Muscle layer of colon (tissue), 2 donors: Measurements from ENCODE around the gene CDC23.
"Not testable (repeated sequence)": the region's sequence is repeated elsewhere in the genome, so short reads cannot be mapped to it uniquely, and the experiment has no call there.

Experiments used
- H3K27ac ChIP-seq: one replicate; pipeline ENCODE4 v1.7.0; 2013; ENCODE audit warnings: low read depth, mild to moderate bottlenecking, low read length, moderate library complexity
- H3K27me3 ChIP-seq, 2 donors: one replicate each; pipeline ENCODE4 v1.7.0; 2013; ENCODE audit warnings: low read length in 2 of 2, mild to moderate bottlenecking in 2 of 2; ENCODE audit not compliant: insufficient read depth in 2 of 2, control insufficient read depth in 1 of 2
- H3K36me3 ChIP-seq: one replicate; pipeline ENCODE4 v1.7.0; 2013; ENCODE audit warnings: mild to moderate bottlenecking, low read length; ENCODE audit not compliant: insufficient read depth
- H3K4me1 ChIP-seq: one replicate; pipeline ENCODE4 v1.7.0; 2013; ENCODE audit warnings: mild to moderate bottlenecking, low read length; ENCODE audit not compliant: insufficient read depth
- H3K4me3 ChIP-seq, 2 donors: one replicate each; pipeline ENCODE4 v1.7.0; 2013; ENCODE audit warnings: low read length in 2 of 2, low read depth in 1 of 2, mild to moderate bottlenecking in 1 of 2, moderate library complexity in 1 of 2
- H3K9ac ChIP-seq: one replicate; pipeline ENCODE4 v1.7.0; 2013; ENCODE audit warnings: low read length
- H3K9me3 ChIP-seq: one replicate; pipeline ENCODE4 v1.7.0; 2013; ENCODE audit warnings: mild to moderate bottlenecking, low read length
- donor health status: abdominal sarcoma.
- donor health status: Adenocarcinoma of cecum.

CDC23 gene

DNA sequence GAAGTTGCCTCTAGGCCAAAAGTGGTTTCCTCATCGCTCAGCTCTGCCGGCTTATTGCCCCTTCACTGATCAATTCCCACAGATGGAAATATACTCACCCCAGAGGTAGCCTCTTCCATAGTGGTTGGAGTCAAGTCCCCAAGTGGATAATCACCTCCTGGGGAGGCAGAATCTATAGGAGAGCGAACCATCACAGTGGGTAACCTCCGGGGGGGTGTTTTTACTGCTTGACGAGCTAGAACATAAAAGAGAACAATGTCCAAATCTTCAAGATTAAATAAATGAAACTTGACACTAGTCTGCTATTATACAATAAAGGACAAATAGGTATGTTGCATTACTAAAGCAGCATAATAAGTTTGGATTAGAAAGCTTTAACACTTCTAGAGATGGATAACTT is 44.0 kb downstream of the CDC23 start:
- H3K9ac ChIP-seq, result no peak overlapping the region
- no peaks in the 10 kb centered on the region for H3K27me3 ChIP-seq
- H3K4me3 ChIP-seq, result no peak overlapping the region
- H3K4me1 ChIP-seq, result no peaks in the 10 kb centered on the region
- no peaks in the 10 kb centered on the region for H3K9me3 ChIP-seq
- H3K36me3 ChIP-seq, result peaks cover 91% of the 10 kb centered on the region
- H3K27ac ChIP-seq, result no peak overlapping the region

- Histone ChIP-seq H3K27ac (no peak overlapping the region), H3K9ac (no peak overlapping the region), H3K4me3 (no peak overlapping the region), H3K4me1 (no peaks in the 10 kb centered on the region), H3K36me3 (peaks cover 95% of the 10 kb centered on the region), H3K9me3 (no peaks in the 10 kb centered on the region), H3K27me3 (no peaks in the 10 kb centered on the region)
Measured at GRCh38 chr5:138163721-138164120, 49.4 kb downstream of the CDC23 start.

GRCh38 chr5:138160706-138161105 is 52.4 kb downstream of the CDC23 start:
- Histone ChIP-seq H3K9me3 (no peaks in the 10 kb centered on the region), H3K27me3 (no peaks in the 10 kb centered on the region), H3K9ac (no peak overlapping the region), H3K36me3 (peaks cover 90% of the 10 kb centered on the region), H3K4me3 (no peak overlapping the region), H3K4me1 (no peaks in the 10 kb centered on the region), H3K27ac (no peak overlapping the region)

- Histone ChIP-seq H3K27ac (no peak overlapping the region), H3K27me3 (no peaks in the 10 kb centered on the region), H3K9ac (no peak overlapping the region), H3K4me3 (no peak overlapping the region), H3K9me3 (no peaks in the 10 kb centered on the region), H3K4me1 (no peaks in the 10 kb centered on the region), H3K36me3 (peaks cover 80% of the 10 kb centered on the region)
Measured at GRCh38 chr5:138159666-138160065, 53.5 kb downstream of the CDC23 start.

DNA sequence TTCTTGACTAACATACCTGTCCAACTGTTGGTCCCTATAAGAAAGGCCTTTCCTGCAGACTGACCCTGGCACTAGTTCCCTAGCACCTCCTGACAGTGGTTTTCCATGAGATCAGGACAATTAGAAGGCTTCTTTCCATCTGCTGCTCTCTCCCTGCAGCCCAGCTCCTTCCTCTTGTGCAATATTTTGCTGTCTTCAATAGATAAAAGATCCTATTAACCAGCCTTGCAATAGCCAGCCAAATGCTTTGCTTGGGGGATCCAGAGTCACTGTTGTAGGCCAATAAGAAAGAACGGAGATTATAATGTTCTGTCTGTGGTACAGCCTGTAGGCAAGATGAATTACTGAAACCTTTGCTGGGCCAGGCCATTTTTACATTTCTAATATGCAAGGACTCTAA is 55.5 kb downstream of the CDC23 start:
- H3K27ac ChIP-seq, result no peak overlapping the region
- no peaks in the 10 kb centered on the region for H3K27me3 ChIP-seq
- no peak overlapping the region for H3K9ac ChIP-seq
- no peaks in the 10 kb centered on the region for H3K9me3 ChIP-seq
- no peaks in the 10 kb centered on the region for H3K4me1 ChIP-seq
- no peak overlapping the region for H3K4me3 ChIP-seq
- H3K36me3 ChIP-seq, result peaks cover 59% of the 10 kb centered on the region

DNA sequence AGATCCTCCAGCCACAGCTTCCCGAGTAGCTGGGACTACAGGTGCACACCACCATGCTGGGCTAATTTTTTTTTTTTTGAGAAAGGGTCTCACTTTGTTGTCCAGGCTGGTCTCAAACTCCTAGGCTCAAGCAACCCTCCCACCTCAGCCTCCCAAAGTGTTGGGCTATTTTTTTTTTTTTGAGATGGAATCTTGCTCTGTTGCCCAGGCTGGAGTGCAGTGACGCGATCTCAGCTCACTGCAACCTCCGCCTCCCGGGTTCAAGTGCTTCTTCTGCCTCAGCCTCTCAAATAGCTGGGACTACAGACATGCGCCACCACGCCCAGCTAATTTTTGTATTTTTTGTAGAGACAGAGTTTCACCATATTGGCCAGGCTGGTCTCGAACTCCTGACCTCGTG is 57.1 kb downstream of the CDC23 start:
- H3K9me3 ChIP-seq, H3K4me1 ChIP-seq, H3K9ac ChIP-seq, H3K4me3 ChIP-seq, H3K27me3 ChIP-seq, H3K27ac ChIP-seq: not testable (repeated sequence)
- peaks cover 44% of the 10 kb centered on the region for H3K36me3 ChIP-seq

DNA sequence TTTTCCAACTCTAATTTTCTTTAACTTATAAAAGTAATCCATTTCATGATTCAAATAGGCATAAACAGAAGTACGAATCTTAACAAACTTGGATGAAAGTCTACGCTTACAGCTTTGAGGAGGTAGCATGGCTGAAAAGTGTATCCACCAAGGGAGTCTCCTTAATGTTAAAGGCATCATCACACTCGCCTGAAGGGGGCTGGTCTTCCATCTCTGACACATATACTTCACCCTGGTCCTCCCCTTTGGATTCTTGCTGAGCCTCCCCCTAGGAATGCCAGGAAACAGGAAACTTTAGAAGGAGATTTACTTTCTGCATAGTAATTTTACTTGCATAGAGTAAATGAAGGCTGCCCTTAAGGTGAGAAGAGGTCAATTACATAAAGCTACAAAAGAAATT is 63.6 kb downstream of the CDC23 start:
- no peaks in the 10 kb centered on the region for H3K27me3 ChIP-seq
- H3K9ac ChIP-seq, result no peak overlapping the region
- no peak overlapping the region for H3K4me3 ChIP-seq
- H3K36me3 ChIP-seq, result no peaks in the 10 kb centered on the region
- H3K9me3 ChIP-seq, result no peaks in the 10 kb centered on the region
- H3K4me1 ChIP-seq, result no peaks in the 10 kb centered on the region
- H3K27ac ChIP-seq, result no peak overlapping the region

DNA sequence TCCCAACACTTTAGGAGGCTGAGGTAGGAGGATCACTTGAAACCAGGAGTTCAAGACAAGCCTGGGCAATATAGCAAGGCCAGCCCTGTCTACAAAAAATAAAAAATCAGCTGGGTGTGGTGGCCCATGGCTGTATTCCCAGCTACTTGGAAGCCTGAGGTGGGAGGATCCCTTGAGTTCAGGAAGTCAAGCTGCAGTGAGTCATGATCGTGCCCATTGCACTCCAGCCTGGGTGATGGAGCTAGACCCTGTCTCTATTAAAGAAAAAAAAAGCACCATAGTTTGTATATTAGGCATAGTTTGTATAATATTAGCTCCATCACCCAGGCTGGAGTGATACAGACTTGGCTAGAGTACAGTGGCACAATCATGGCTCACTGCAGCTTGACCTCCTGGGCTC is 64.3 kb downstream of the CDC23 start:
- Histone ChIP-seq H3K9me3 (no peaks in the 10 kb centered on the region), H3K4me3 (no peak overlapping the region), H3K27me3 (no peaks in the 10 kb centered on the region), H3K9ac (no peak overlapping the region), H3K36me3 (no peaks in the 10 kb centered on the region), H3K27ac (no peak overlapping the region), H3K4me1 (no peaks in the 10 kb centered on the region)

DNA sequence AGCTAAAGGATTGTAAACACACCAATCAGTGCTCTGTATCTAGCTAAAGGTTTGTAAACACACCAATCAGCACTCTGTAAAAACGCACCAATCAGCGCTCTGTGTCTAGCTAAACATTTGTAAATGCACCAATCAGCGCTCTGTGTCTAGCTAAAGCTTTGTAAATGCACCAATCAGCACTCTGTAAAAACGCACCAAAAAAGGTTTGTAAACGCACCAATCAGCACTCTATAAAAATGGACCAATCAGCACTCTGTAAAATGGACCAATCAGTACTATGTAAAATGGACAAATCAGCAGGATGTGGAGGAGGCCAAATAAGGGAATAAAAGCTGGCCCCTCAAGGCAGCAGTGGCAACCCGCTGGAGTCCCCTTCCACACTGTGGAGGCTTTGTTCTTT is 69.5 kb downstream of the CDC23 start:
- H3K9ac ChIP-seq, H3K9me3 ChIP-seq, H3K4me1 ChIP-seq, H3K36me3 ChIP-seq, H3K27me3 ChIP-seq, H3K4me3 ChIP-seq, H3K27ac ChIP-seq: not testable (repeated sequence)

- no peak overlapping the region for H3K27ac ChIP-seq
- no peaks in the 10 kb centered on the region for H3K36me3 ChIP-seq
- no peaks in the 10 kb centered on the region for H3K27me3 ChIP-seq
- peaks cover 4% of the 10 kb centered on the region for H3K4me1 ChIP-seq
- H3K9me3 ChIP-seq, result no peaks in the 10 kb centered on the region
- no peak overlapping the region for H3K9ac ChIP-seq
- no peak overlapping the region for H3K4me3 ChIP-seq
Measured at GRCh38 chr5:138141734-138142133, 71.4 kb downstream of the CDC23 start.

DNA sequence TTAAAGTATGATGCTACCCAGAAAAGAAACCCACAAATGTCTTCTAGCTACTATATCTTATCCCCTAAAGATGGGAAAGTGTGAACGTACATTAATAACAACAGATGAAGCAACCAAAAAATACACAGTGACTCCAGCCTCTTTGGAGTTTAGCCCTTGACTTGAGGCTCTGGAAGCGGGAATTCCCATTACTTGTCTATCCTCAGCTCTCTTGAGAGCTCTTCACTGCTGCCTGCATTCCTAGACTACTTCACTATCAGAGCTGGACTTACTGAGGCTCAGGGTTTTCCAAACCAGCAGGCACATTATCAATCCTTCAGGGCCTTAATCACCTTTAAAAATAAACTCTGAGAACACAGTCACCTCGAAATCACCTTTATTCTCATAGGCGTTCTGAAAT is 72.9 kb downstream of the CDC23 start:
- Histone ChIP-seq H3K9me3 (no peaks in the 10 kb centered on the region), H3K27me3 (no peaks in the 10 kb centered on the region), H3K4me1 (peaks cover 4% of the 10 kb centered on the region), H3K36me3 (no peaks in the 10 kb centered on the region), H3K9ac (no peak overlapping the region), H3K4me3 (no peak overlapping the region), H3K27ac (no peak overlapping the region)

- Histone ChIP-seq H3K4me1 (peaks cover 4% of the 10 kb centered on the region), H3K4me3 (peak overlapping the region; percentile 12 to 74), H3K9ac (no peak overlapping the region), H3K27ac (no peak overlapping the region), H3K9me3 (no peaks in the 10 kb centered on the region), H3K27me3 (no peaks in the 10 kb centered on the region), H3K36me3 (no peaks in the 10 kb centered on the region)
Measured at GRCh38 chr5:138139781-138140090, 73.4 kb downstream of the CDC23 start.
